ENCODE measurements around the gene PATJ.
"Not testable (repeated sequence)": the region's sequence is repeated elsewhere in the genome, so short reads cannot be mapped to it uniquely, and the experiment has no call there.

PATJ gene

GRCh38 chr1:62208087-62208486 is 465.8 kb downstream of the PATJ start:
- no peak for DNase-seq (ENCODE audit: low read depth in 2 of 2)

GRCh38 chr1:62208970-62209369 is 466.7 kb downstream of the PATJ start:
- DNase-seq (ENCODE audit: low read depth in 2 of 2) = no peak

- DNase-seq (ENCODE audit: low read depth in 2 of 2) = no peak
These were observed 467.8 kb downstream of the PATJ start for GRCh38 chr1:62209931-62210595.

GRCh38 chr1:62210960-62211359 is 468.7 kb downstream of the PATJ start:
- no peak for DNase-seq (ENCODE audit: low read depth in 2 of 2)

DNA sequence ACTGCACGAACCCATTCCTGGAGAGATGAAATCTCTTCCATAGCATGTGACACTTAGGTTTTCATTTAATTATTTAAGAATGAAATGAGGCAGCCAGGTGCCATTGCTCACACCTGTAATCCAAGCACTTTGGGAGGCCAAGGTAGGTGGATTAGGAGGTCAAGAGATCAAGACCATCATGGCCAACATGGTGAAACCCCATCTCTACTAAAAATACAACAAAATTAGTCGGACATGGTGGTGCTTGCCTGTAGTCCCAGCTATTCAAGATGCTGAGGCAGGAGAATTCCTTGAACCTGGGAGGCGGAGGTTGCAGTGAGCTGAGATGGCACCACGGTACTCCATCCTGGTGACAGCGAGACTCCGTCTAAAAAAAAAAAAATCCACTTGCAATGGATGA is 470.1 kb downstream of the PATJ start:
- DNase-seq (ENCODE audit: low read depth in 2 of 2) = no peak

- DNase-seq (ENCODE audit: low read depth in 2 of 2) = no peak
These were observed 471.0 kb downstream of the PATJ start for GRCh38 chr1:62213075-62213914.

DNA sequence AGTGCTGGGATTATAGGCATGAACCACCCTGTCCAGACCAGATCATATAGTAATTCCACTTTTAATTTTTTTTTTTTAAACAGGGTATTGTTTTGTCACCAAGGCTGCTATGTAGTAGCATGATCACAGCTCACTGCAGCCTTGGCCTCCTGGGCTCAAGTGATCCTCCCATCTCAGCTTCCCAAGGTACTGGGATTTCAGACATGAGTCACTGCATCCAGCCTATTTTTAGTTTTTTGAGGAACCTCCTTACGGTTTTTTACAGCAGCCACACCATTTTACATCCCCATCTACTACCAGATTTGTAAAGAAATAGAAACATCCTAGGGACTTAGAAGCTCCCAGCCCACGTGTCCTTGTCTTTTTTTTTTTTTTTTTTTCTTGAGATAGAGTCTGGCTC is 476.3 kb downstream of the PATJ start:
- DNase-seq (ENCODE audit: low read depth in 2 of 2) = no peak

DNA sequence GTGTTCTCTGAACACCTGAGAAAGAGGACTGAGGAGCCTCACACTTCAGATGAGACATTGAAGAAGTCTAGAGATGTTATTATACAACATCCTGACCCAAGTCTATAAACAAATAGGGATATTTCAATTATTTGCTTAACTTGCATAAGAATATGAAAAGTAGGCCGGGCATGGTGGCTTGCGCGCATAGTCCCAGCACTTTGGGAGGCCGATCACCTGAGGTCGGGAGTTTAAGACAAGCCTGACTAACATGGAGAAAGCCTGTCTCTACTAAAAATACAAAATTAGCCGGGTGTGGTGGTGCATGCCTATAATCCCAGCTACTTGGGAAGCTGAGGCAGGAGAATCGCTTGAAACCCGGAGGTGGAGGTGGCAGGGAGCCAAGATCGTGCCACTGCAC is 478.2 kb downstream of the PATJ start:
- DNase-seq (ENCODE audit: low read depth in 2 of 2) = not testable (repeated sequence)

GRCh38 chr1:62221171-62221570 is 478.9 kb downstream of the PATJ start:
- DNase-seq (ENCODE audit: low read depth in 2 of 2) = no peak

DNA sequence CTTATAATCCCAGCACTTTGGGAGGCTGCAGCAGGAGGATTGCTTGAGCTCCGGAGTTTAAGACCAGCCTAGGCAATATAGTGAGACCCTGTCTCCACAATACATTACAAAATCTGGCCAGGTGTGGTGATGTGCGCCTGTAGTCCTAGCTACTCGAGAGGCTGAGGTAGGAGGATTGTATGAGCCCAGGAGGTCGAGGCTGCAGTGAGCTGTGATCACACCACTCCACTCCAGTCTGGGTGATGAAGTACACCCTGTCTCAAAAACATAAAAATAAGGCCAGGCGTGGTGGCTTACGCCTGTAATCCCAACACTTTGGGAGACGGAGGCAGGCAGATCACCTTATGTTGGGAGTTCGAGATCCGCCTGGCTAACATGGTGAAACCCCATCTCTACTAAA is 480.0 kb downstream of the PATJ start:
- no peak for DNase-seq (ENCODE audit: low read depth in 2 of 2)

- DNase-seq (ENCODE audit: low read depth in 2 of 2) = no peak
These were observed 481.9 kb downstream of the PATJ start for GRCh38 chr1:62224182-62224581.

DNA sequence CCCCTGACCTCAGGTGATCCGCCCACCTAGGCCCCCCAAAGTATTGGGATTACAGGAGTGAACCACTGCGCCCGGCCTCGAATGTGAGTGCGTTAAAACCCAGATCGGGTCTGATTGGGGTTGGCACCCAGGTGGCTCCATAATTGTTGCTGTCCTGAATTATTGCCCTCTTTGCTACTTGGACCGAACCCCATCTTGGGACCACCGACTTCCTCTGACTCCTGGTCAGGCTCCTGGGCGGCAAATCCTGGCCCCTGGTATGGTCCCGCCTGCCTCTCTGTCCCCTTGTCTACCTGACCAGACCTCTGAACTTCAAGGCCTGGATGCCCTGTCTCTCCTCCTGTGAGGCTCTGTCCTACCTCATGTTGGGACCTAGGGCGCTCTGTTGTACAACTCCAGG is 485.2 kb downstream of the PATJ start:
- no peak for DNase-seq (ENCODE audit: low read depth in 2 of 2)
